Right lobe of liver (tissue), 4 donors: ENCODE results near the gene STXBP3.

Experiments
- POLR2A ChIP-seq: fragments of 450-650 bp; IDR thresholded peaks from one replicate; pipeline ENCODE4 v1.6.1; 2017; ENCODE audit warnings: antibody characterized with exemption, mild to moderate bottlenecking
- TF ChIP-seq, protein P1 (sequence below), 4 donors: fragments of 200-600 bp in 3 of 4; fragments of 450-650 bp in 1 of 4; IDR thresholded peaks; one replicate each; pipeline versions ENCODE4 v1.5.1 to v1.8.0; 2016 to 2022; ENCODE audit warnings: antibody characterized with exemption in 4 of 4, mild to moderate bottlenecking in 2 of 4
- donor health status: DM: no; HTN: no; CAD: no.
- donor health status: DM: no; HTN: no; CAD: no.
- donor health status: DM: no; HTN: yes; CAD: no.

DNA sequence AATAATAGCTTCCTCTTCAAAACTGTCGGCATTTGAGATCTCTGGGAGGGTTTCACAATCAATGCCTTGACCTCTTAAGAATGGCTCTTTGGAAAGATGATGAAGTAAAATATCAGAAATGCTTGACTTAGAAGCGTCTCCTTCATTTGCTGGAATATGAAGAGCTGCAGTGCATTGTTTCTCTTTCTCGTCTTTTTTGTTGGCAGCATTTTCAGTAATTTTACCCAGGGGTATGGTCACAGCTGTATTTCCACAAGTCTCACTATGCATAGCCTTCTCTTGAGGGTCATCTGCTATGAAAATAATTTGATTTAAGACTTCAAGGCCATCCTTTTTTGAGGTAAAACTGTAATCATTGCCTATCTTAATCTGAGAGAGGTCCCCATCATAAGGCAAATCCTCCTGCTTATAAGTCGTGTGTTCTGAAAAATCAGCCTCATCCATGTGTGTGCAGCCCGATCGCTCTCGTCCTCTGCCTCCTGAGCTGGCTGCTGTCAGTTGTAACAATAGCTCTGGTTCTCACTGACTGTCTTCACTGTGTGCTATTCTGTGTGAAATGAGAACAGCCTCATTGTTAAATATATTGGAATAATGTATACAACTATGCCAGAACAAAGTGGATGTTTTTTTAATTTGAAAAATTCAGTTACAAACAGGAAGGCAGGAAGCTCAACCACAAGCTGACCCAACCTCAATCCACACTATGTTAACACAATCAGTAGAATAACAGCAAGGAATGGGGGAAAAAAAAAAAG lies 105.9 kb downstream of the STXBP3 start:
- TF ChIP-seq POLR2A: no peak
- TF ChIP-seq, protein P1, sequence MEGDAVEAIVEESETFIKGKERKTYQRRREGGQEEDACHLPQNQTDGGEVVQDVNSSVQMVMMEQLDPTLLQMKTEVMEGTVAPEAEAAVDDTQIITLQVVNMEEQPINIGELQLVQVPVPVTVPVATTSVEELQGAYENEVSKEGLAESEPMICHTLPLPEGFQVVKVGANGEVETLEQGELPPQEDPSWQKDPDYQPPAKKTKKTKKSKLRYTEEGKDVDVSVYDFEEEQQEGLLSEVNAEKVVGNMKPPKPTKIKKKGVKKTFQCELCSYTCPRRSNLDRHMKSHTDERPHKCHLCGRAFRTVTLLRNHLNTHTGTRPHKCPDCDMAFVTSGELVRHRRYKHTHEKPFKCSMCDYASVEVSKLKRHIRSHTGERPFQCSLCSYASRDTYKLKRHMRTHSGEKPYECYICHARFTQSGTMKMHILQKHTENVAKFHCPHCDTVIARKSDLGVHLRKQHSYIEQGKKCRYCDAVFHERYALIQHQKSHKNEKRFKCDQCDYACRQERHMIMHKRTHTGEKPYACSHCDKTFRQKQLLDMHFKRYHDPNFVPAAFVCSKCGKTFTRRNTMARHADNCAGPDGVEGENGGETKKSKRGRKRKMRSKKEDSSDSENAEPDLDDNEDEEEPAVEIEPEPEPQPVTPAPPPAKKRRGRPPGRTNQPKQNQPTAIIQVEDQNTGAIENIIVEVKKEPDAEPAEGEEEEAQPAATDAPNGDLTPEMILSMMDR (IDR thresholded peaks at IDR 0.05): no peak
